ENCODE data around the gene TSPAN9. TPM values are rescaled to one million over a fixed set of nuclear protein-coding genes. Genes with fewer than 3 reads are reported as not detected.

Gene TSPAN9
- total and polyA plus RNA-seq, 2 of the 4 experiments (the other 2 are of a cell fraction) = 17.7 to 39.1 TPM

GRCh38 chr12:3328081-3328480 lies 250.9 kb downstream of the TSPAN9 start (continued):
- TF ChIP-seq MAZ (IDR thresholded peaks at IDR 0.05; ENCODE audit: borderline replicate concordance, low read depth, low read length) = no peak
- TF ChIP-seq NFE2L2 (IDR thresholded peaks at IDR 0.05; ENCODE audit: low read depth, low read length) = no peak
- TF ChIP-seq CHD1 (IDR thresholded peaks at IDR 0.05; ENCODE audit: low read depth, low read length) = no peak
- no peak for TF ChIP-seq RFX5 (IDR thresholded peaks at IDR 0.05; ENCODE audit: low read depth, low read length)

- Histone ChIP-seq H2BK5ac (ENCODE audit: low read depth, low read length, poor library complexity, severe bottlenecking) (no peak overlapping the region), H3K23ac (ENCODE audit: low read depth, low read length) (no peak overlapping the region), H3K9ac (ENCODE audit: low read depth, low read length) (no peak overlapping the region), H2BK20ac (ENCODE audit: low read depth, low read length) (no peak overlapping the region), H4K8ac (ENCODE audit: low read depth in 2 of 2, low read length in 2 of 2) (no peak overlapping the region), H3K27me3 (ENCODE audit: control insufficient read depth, insufficient read depth, low read length) (peaks cover 42% of the 10 kb centered on the region), H2AK5ac (ENCODE audit: low read depth, low read length) (no peak overlapping the region), H3K36me3 (ENCODE audit: control insufficient read depth, insufficient read depth, low read length) (no peaks in the 10 kb centered on the region), H2AFZ (replicated peaks; ENCODE audit: low read length, poor library complexity) (no peak overlapping the region), H2AK9ac (replicated peaks; ENCODE audit: low read depth, low read length, poor library complexity) (no peak overlapping the region), H3K4me2 (ENCODE audit: low read depth, low read length) (no peak overlapping the region), H2BK120ac (ENCODE audit: low read depth, low read length) (no peak overlapping the region), H4K5ac (ENCODE audit: low read depth, low read length) (no peak overlapping the region), H4K91ac (ENCODE audit: insufficient read depth, low read depth, low read length) (no peak overlapping the region), H3K4me1 (ENCODE audit: control insufficient read depth, insufficient read depth, low read length) (no peaks in the 10 kb centered on the region), H2BK15ac (ENCODE audit: low read depth, low read length) (no peak overlapping the region), H3K56ac (ENCODE audit: extremely low read depth, insufficient read depth, low read length) (no peak overlapping the region), H3K14ac (replicated peaks; ENCODE audit: low read depth, low read length) (no peak overlapping the region), H3K4me3 (ENCODE audit: insufficient read depth, low read depth, low read length) (no peak overlapping the region), H3K27ac (ENCODE audit: insufficient read depth, low read length) (no peak overlapping the region), H4K20me1 (ENCODE audit: insufficient read depth, low read length) (no peaks in the 10 kb centered on the region), H3K9me1 (ENCODE audit: insufficient read depth, low read length) (no peaks in the 10 kb centered on the region), H3K4ac (ENCODE audit: low read depth, low read length) (no peak overlapping the region), H3K79me1 (ENCODE audit: low read depth in 1 of 2, low read length in 2 of 2) (no peaks in the 10 kb centered on the region), H3K9me3 (ENCODE audit: control insufficient read depth, insufficient read depth, low read length) (no peaks in the 10 kb centered on the region), H3K18ac (ENCODE audit: low read depth, low read length) (no peak overlapping the region)
- ChIA-PET CTCF (no interaction called here), POLR2A (ENCODE audit: unreplicated experiment) (no interaction called here)
- intact Hi-C loops (cut with micrococcal nuclease) = no loop called here
- 70% methylated on average over 2 of the region's 14 CpGs; no CpG with 5 or more reads in 1 of the 2 experiments for WGBS, 2 experiments (ENCODE audit: extremely low coverage in 2 of 2, insufficient read length in 1 of 2)
- TF ChIP-seq SMC3 (IDR thresholded peaks at IDR 0.05; ENCODE audit: low read depth, low read length) = no peak
- no peak for TF ChIP-seq MAZ (IDR thresholded peaks at IDR 0.05; ENCODE audit: borderline replicate concordance, low read depth, low read length)
- no peak for TF ChIP-seq POLR2A (IDR thresholded peaks at IDR 0.05; ENCODE audit: low read depth, low read length)
- dilution Hi-C loops (cut with HindIII; ENCODE audit: low sequenced_read_pairs, unreplicated experiment) = no loop called here
- BruUV-seq (replicated peaks) = no TSS peak
- DNase-seq (no peak), ATAC-seq (ENCODE audit: low read depth) (no peak)
- in situ Hi-C loops (cut with MboI; ENCODE audit: low sequenced_read_pairs) = no loop called here
These were observed 251.4 kb downstream of the TSPAN9 start for GRCh38 chr12:3328571-3328970.
